Karpas-422 (cell line): Measurements from ENCODE around the gene BLID. TPM values are rescaled to one million over a fixed set of nuclear protein-coding genes. Genes with fewer than 3 reads are reported as not detected.

Source experiments
- DNase-seq: peaks from one replicate; pipeline ENCODE4 v3.0.0-alpha.2; 2015
- H2AFZ ChIP-seq: fragments of 200-600 bp; sonication (generic); 2 replicates; pipeline ENCODE4 v1.6.1; 2014; ENCODE audit warnings: antibody characterized with exemption, low read length, mixed read lengths
- H3K27ac ChIP-seq: fragments of 200-600 bp; sonication (generic); 2 replicates; pipeline ENCODE4 v1.5.1; 2014; ENCODE audit warnings: mild to moderate bottlenecking, low read length, moderate library complexity
- H3K27me3 ChIP-seq: fragments of 200-600 bp; sonication (generic); 2 replicates; pipeline ENCODE4 v1.6.1; 2014; ENCODE audit warnings: low read length, mixed read lengths
- H3K36me3 ChIP-seq: fragments of 200-600 bp; sonication (generic); 2 replicates; pipeline ENCODE4 v1.6.1; 2014; ENCODE audit warnings: low read length, mixed read lengths; ENCODE audit not compliant: insufficient read depth
- H3K4me1 ChIP-seq: fragments of 200-600 bp; sonication (generic); 2 replicates; pipeline ENCODE4 v1.6.1; 2014; ENCODE audit warnings: mild to moderate bottlenecking, low read length, mixed read lengths
- H3K4me2 ChIP-seq: fragments of 200-600 bp; sonication (generic); 2 replicates; pipeline ENCODE4 v1.6.1; 2014; ENCODE audit warnings: low read length, low read depth, mild to moderate bottlenecking; ENCODE audit not compliant: poor library complexity, severe bottlenecking
- H3K4me3 ChIP-seq: fragments of 200-600 bp; sonication (generic); 2 replicates; pipeline ENCODE4 v1.5.1; 2014; ENCODE audit warnings: mild to moderate bottlenecking, antibody characterized with exemption, low read length, mixed read lengths
- H3K79me2 ChIP-seq: fragments of 200-600 bp; sonication (generic); 2 replicates; pipeline ENCODE4 v1.6.1; 2014; ENCODE audit warnings: mild to moderate bottlenecking, low read length, mixed read lengths
- H3K9ac ChIP-seq: fragments of 200-600 bp; sonication (generic); 2 replicates; pipeline ENCODE4 v1.6.0; 2014; ENCODE audit warnings: low read length
- H3K9me2 ChIP-seq: fragments of 200-600 bp; sonication (generic), shearing (Covaris generic); replicated peaks from 2 replicates; pipeline ENCODE4 v1.6.0; 2014; ENCODE audit warnings: mild to moderate bottlenecking, low read length, moderate library complexity; ENCODE audit not compliant: insufficient read depth
- H3K9me3 ChIP-seq: fragments of 300-700, 200-600 bp; sonication (generic); 2 replicates; pipeline ENCODE4 v1.6.1; 2014; ENCODE audit warnings: low read length, mixed read lengths
- H4K20me1 ChIP-seq: fragments of 200-600 bp; sonication (generic); 2 replicates; pipeline ENCODE4 v1.6.1; 2014; ENCODE audit warnings: mild to moderate bottlenecking, antibody characterized with exemption, low read length, low read depth; ENCODE audit not compliant: insufficient read depth
- total RNA-seq: library from RNA; depleted of rRNA; stranded (reverse); fragments of >200 nt; shearing (Covaris generic); gene quantifications from 2 replicates; pipeline ENCODE4 v1.2.3, GENCODE V29; 2014; ENCODE audit warnings: low replicate concordance

Gene BLID
- total RNA-seq, 1 experiment from 2014 or later: not detected

DNA sequence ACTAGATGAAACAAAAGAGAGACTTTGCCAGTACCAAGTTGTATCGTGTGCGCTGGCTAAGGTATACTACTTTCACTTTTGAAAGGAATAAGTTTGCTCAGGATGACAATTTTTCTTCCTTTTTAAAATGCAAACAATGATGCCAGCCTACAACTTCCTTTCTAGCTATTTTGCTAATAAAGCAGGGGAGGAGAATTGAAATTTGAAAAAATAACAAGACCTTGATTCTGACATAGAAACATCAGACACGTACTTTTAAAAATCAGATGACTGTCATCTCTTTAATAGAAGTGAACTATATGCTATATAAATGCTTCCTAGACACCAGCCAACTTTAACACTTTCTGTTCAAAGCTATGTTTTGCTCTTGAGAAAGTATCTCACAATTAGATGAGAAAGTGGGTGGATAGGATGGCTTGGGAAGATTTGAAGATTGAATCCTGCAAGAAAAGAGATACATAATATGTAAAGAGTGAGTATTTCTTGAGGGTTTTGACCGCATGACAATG, 41.7 kb upstream of the BLID start:
- peak overlapping the region; percentile 39 for H3K9ac ChIP-seq
- no peaks in the 10 kb centered on the region for H3K27me3 ChIP-seq
- H3K36me3 ChIP-seq: no peaks in the 10 kb centered on the region
- H3K9me2 ChIP-seq: no peaks in the 10 kb centered on the region
- peak overlapping the region; percentile 62 for H3K4me2 ChIP-seq
- no peak overlapping the region for H3K27ac ChIP-seq
- H3K9me3 ChIP-seq: no peaks in the 10 kb centered on the region
- no peak for DNase-seq
- no peaks in the 10 kb centered on the region for H4K20me1 ChIP-seq
- H3K4me3 ChIP-seq: peak overlapping the region; percentile 54
- H2AFZ ChIP-seq: peak overlapping the region; percentile 67; the same call in 1 of the 2 replicates
- no peaks in the 10 kb centered on the region for H3K4me1 ChIP-seq
- no peaks in the 10 kb centered on the region for H3K79me2 ChIP-seq

DNA sequence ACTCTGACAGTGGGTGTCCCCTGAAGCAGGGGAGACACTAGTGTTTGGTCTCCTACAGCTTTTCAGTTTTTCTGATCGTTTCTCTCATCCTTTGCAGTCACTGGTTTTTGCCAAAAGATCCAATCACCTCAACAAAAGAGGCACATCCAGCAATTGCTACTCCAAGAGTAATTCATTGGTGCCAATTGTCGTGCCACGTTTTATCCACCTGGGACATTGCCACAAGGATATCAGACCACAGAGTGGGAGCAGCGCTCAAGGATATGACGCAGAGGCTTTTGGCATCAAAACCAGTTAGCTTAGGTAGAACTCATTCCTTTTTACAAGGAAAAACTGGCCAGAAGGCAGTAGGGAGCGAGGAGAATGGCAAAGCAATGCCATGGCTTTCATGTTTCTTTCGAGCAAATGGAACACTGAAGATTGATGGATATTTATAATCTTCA, 40.9 kb upstream of the BLID start:
- Histone ChIP-seq H3K36me3 (no peaks in the 10 kb centered on the region), H2AFZ (no peak overlapping the region), H3K9me3 (no peaks in the 10 kb centered on the region), H3K79me2 (no peaks in the 10 kb centered on the region), H3K9me2 (no peaks in the 10 kb centered on the region), H3K4me3 (peak overlapping the region; percentile 54), H4K20me1 (no peaks in the 10 kb centered on the region), H3K9ac (peak overlapping the region; percentile 39; the same call in 1 of the 2 replicates), H3K27ac (no peak overlapping the region), H3K4me2 (peak overlapping the region; percentile 62), H3K27me3 (no peaks in the 10 kb centered on the region), H3K4me1 (no peaks in the 10 kb centered on the region)
- DNase-seq: no peak

DNA sequence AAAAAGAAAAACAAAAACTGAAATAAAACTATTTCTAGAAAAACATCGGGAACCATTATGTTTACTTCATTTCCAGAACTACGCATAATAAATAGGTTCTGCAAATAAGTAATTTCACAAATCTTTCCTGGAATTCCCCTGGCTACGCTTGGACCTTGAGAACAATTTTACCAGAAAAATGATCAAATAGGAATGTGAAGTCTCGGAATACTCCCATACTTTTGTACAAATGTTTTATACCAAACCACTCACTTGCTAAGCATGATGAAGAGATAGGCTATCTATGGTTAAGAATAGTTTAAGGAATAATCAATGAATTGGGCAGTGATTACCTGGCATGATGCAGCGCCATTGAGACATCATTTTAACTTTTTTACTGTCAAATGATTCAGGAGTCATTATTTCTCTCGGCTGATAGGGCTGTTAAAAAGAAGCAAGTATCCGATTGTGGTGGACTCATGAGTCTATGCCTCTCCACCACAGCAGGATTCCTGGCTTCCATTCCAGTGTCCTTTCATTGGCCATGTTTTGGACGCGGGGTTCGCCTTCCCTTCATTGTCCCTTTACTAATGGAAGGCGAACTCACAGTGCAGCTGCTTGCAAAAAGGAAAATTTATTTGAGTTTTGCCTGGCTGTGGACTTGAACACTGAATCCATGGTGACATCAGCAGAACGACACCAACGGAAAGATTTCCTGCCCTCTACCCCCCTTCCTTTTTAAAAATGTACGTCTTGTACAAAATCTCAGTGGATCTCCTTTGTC, 39.9 kb upstream of the BLID start:
- no peaks in the 10 kb centered on the region for H3K4me1 ChIP-seq

DNA sequence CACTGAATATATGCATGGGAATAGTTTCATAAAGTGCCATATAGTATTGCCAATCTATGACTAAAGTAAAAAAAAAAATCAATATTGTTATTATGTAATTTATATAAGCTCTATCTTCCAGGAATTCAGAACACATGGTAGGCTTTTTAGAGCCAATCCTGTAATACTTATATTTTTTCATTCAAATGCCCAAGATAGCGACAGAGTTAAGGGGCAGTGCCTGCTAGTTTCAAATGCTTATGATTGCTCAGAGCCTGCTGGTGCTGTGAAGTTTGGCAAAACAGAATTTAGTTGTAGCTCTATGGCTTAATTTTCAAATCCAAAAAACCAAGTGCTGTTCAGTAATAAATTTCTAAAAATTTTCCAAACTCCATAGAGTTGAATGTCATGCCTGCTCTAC, 39.0 kb upstream of the BLID start:
- Histone ChIP-seq H3K36me3 (no peaks in the 10 kb centered on the region), H3K4me2 (no peak overlapping the region), H3K4me1 (no peaks in the 10 kb centered on the region), H3K9me2 (no peaks in the 10 kb centered on the region), H3K27ac (no peak overlapping the region), H3K27me3 (no peaks in the 10 kb centered on the region), H3K9me3 (no peaks in the 10 kb centered on the region), H3K79me2 (no peaks in the 10 kb centered on the region), H4K20me1 (no peaks in the 10 kb centered on the region), H3K4me3 (no peak overlapping the region), H2AFZ (no peak overlapping the region), H3K9ac (no peak overlapping the region)
- DNase-seq: no peak

More for the DNA sequence above, 39.9 kb upstream of the BLID start:
- DNase-seq: no peak
- no peaks in the 10 kb centered on the region for H4K20me1 ChIP-seq
- H3K27ac ChIP-seq: no peak overlapping the region
- no peak overlapping the region for H3K9ac ChIP-seq
- no peaks in the 10 kb centered on the region for H3K36me3 ChIP-seq
- no peaks in the 10 kb centered on the region for H3K79me2 ChIP-seq
- no peak overlapping the region for H3K4me2 ChIP-seq
- no peak overlapping the region for H2AFZ ChIP-seq
- H3K9me2 ChIP-seq: no peaks in the 10 kb centered on the region
- no peaks in the 10 kb centered on the region for H3K27me3 ChIP-seq
- no peaks in the 10 kb centered on the region for H3K9me3 ChIP-seq
- no peak overlapping the region for H3K4me3 ChIP-seq

DNA sequence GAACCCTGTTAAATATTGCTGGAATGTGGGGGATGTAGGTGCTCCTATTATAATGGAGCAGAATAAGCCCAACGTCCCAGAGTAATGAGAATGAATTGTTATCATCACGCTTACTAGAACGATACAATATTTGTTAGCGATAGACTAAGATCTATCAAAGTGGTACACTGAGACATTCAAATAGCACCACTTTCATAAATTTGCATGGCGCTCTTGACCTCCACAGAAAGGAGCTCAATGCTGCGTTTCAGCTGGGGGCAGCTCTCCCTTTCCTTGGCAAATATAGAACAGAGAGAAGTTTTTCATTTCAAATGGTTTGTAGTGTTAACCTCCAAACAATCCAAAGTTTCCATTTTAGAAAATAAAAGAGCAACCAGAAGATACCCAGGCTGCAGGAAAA, 38.2 kb upstream of the BLID start:
- Histone ChIP-seq H3K4me1 (no peaks in the 10 kb centered on the region), H3K4me2 (no peak overlapping the region), H3K9me3 (no peaks in the 10 kb centered on the region), H3K9ac (no peak overlapping the region), H3K79me2 (no peaks in the 10 kb centered on the region), H2AFZ (no peak overlapping the region), H3K9me2 (no peaks in the 10 kb centered on the region), H3K4me3 (no peak overlapping the region), H4K20me1 (no peaks in the 10 kb centered on the region), H3K27me3 (no peaks in the 10 kb centered on the region), H3K36me3 (no peaks in the 10 kb centered on the region), H3K27ac (no peak overlapping the region)
- no peak for DNase-seq

DNA sequence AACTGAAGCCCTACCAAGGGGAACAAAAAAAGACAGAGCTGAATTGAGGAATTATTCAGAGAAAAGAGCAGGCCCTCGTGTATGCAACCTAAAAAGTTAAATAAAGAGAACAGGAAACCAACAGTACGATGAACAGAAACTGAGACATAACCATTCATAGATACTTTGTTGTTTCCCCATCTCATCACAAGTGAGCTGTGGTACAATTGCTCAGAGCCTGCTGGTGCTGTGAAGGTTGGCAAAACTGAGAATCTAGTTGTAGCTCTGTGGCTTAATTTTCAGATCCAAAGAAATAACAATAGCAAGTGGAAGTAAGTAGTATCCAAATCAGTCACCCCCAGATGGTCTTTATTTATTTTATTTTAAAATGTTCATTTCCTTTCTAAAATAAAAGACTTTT, 37.7 kb upstream of the BLID start:
- DNase-seq: no peak
- Histone ChIP-seq H3K4me1 (no peaks in the 10 kb centered on the region), H2AFZ (no peak overlapping the region), H3K27me3 (no peaks in the 10 kb centered on the region), H4K20me1 (no peaks in the 10 kb centered on the region), H3K9me3 (no peaks in the 10 kb centered on the region), H3K9me2 (no peaks in the 10 kb centered on the region), H3K4me3 (no peak overlapping the region), H3K79me2 (no peaks in the 10 kb centered on the region), H3K27ac (no peak overlapping the region), H3K4me2 (no peak overlapping the region), H3K36me3 (no peaks in the 10 kb centered on the region), H3K9ac (no peak overlapping the region)

DNA sequence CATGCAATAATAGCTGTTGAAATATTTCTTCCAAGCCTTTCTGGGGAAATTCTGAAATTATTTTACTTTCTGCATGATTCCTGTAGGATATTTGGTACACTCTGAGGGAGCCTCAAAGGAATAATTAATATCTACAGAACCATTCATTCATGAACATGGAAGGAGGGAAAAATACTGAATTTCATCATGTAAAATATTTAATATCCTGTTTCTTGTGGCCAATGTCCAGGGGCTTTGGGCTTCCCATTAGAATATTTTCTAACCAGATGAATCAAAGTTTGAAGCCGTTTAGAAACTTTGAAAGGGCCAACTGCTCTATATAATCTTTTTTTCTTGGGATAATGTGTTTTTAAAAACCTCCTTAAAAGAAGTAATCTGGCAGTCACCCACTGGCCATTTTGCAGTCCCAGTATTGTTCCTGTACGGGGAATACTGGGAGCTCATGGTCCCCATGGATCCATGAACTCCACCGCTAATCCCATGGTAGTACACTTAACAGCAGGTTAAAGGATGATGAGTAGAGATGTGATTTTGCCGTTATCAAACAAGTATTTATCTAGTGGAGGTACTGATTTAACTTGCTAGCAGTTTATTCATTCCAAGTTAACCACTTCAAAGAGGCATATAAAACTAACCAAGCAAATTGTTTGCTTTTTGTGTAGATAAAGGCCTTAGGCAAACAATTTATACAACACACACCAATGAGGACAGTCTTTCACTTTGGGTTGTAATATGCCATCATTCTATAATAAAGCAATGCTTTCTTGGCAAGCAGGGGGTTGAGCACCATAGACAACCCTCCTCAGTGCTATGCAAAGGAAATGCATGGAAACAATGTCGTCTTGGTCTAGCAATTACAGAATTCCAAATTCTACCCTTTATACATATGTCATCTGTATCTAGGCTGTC, 34.5 kb upstream of the BLID start:
- Histone ChIP-seq H3K27ac (no peak overlapping the region), H3K9me2 (no peaks in the 10 kb centered on the region), H3K27me3 (no peaks in the 10 kb centered on the region), H2AFZ (no peak overlapping the region), H3K79me2 (no peaks in the 10 kb centered on the region), H3K9ac (no peak overlapping the region), H3K4me1 (no peaks in the 10 kb centered on the region), H4K20me1 (no peaks in the 10 kb centered on the region), H3K9me3 (no peaks in the 10 kb centered on the region), H3K36me3 (no peaks in the 10 kb centered on the region), H3K4me3 (no peak overlapping the region), H3K4me2 (no peak overlapping the region)
- DNase-seq: no peak

DNA sequence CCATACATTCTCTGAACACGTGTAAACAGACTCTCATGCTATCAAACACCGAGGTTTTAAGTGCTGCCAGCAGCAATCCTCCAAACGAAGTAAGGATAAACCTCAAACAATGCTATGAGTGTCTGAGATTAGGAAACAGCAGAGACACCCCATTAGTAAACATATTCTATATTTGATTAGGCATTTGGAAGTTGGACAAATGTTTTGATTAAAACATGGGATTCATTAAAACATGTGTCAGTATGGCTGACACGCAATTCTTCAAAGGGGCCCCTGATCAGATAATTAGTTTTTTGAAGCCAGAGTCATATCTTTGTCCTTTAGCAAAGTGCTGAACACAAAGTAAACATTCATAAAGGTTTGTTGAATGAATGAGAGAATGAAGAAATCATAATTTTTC, 33.2 kb upstream of the BLID start:
- H3K4me2 ChIP-seq: no peak overlapping the region
- no peaks in the 10 kb centered on the region for H3K27me3 ChIP-seq
- H3K36me3 ChIP-seq: no peaks in the 10 kb centered on the region
- no peaks in the 10 kb centered on the region for H3K9me3 ChIP-seq
- no peaks in the 10 kb centered on the region for H3K4me1 ChIP-seq
- no peaks in the 10 kb centered on the region for H3K9me2 ChIP-seq
- H3K27ac ChIP-seq: no peak overlapping the region
- no peak overlapping the region for H3K4me3 ChIP-seq
- H3K9ac ChIP-seq: no peak overlapping the region
- DNase-seq: no peak
- no peaks in the 10 kb centered on the region for H3K79me2 ChIP-seq
- no peak overlapping the region for H2AFZ ChIP-seq
- H4K20me1 ChIP-seq: no peaks in the 10 kb centered on the region
